HG03520 (cell line): ENCODE measurements around the gene ADCY2.

ENCODE experiments used
- ATAC-seq: cut with Tn5 transposase; IDR thresholded peaks from one replicate; pipeline ENCODE4 v1.9.1; 2021; ENCODE audit warnings: mild to moderate bottlenecking, moderate library complexity; ENCODE audit not compliant: unreplicated experiment

ADCY2 gene

GRCh38 chr5:7585807-7586206 lies 189.9 kb downstream of the ADCY2 start:
- no peak for ATAC-seq

- no peak for ATAC-seq
These were observed 190.5 kb downstream of the ADCY2 start for GRCh38 chr5:7586480-7586879.

GRCh38 chr5:7589800-7590199 lies 193.9 kb downstream of the ADCY2 start:
- no peak for ATAC-seq

- ATAC-seq = no peak
These were observed 197.0 kb downstream of the ADCY2 start for GRCh38 chr5:7592910-7593309.

GRCh38 chr5:7597059-7597642 lies 201.2 kb downstream of the ADCY2 start:
- ATAC-seq = no peak

- no peak for ATAC-seq
These were observed 211.0 kb downstream of the ADCY2 start for GRCh38 chr5:7606840-7607465.

- no peak for ATAC-seq
These were observed 212.8 kb downstream of the ADCY2 start for GRCh38 chr5:7608772-7609171.

- no peak for ATAC-seq
These were observed 213.8 kb downstream of the ADCY2 start for GRCh38 chr5:7609726-7610125.

- ATAC-seq = no peak
These were observed 214.7 kb downstream of the ADCY2 start for GRCh38 chr5:7610531-7611177.

GRCh38 chr5:7611518-7611917 lies 215.6 kb downstream of the ADCY2 start:
- no peak for ATAC-seq

- ATAC-seq = no peak
These were observed 219.7 kb downstream of the ADCY2 start for GRCh38 chr5:7615566-7616061.

GRCh38 chr5:7616897-7617296 lies 221.0 kb downstream of the ADCY2 start:
- ATAC-seq = no peak

- ATAC-seq = no peak
These were observed 226.6 kb downstream of the ADCY2 start for GRCh38 chr5:7622498-7622897.

GRCh38 chr5:7625740-7626139 lies 229.8 kb downstream of the ADCY2 start:
- no peak for ATAC-seq

- no peak for ATAC-seq
These were observed 232.3 kb downstream of the ADCY2 start for GRCh38 chr5:7628248-7628647.

GRCh38 chr5:7628820-7629219 lies 232.9 kb downstream of the ADCY2 start:
- no peak for ATAC-seq

- ATAC-seq = no peak
These were observed 233.6 kb downstream of the ADCY2 start for GRCh38 chr5:7629561-7629960.

GRCh38 chr5:7634837-7635236 lies 238.9 kb downstream of the ADCY2 start:
- ATAC-seq = no peak

GRCh38 chr5:7638456-7638855 lies 242.5 kb downstream of the ADCY2 start:
- ATAC-seq = no peak

- ATAC-seq = no peak
These were observed 246.1 kb downstream of the ADCY2 start for GRCh38 chr5:7642029-7642428.

GRCh38 chr5:7644723-7645122 lies 248.8 kb downstream of the ADCY2 start:
- no peak for ATAC-seq

GRCh38 chr5:7650755-7651154 lies 254.8 kb downstream of the ADCY2 start:
- no peak for ATAC-seq
